ENCODE data around the gene SNAP23. TPM values are rescaled to one million over a fixed set of nuclear protein-coding genes. Genes with fewer than 3 reads are reported as not detected.

The SNAP23 gene
- total RNA-seq, 1 experiment from 2014 or later: 63.2 TPM

DNA sequence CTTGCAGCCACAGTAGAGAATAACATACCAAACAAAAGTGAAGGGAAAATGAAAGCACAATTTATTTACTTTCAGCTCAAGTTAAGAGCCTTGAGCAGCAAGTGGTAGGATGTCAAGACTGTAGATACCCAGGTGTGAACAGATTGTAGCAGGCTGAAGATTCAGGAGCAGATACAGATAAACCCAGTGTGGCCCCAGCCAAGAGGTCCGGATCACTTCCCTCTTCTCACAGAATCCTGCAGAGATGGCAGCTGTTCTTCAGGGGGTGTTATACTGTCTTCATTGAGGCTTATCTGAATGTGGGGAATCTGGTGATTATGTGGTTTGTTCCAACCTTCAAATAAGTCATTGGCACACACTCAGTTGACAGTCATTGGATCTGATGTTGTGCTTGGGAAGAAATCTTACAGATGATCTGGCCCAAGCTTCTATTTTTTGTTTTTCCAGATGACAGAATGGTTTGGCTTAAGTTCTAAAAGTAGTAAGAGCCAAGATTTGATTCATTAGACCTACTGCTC, 82.1 kb downstream of the SNAP23 start:
- TF ChIP-seq, protein P1, sequence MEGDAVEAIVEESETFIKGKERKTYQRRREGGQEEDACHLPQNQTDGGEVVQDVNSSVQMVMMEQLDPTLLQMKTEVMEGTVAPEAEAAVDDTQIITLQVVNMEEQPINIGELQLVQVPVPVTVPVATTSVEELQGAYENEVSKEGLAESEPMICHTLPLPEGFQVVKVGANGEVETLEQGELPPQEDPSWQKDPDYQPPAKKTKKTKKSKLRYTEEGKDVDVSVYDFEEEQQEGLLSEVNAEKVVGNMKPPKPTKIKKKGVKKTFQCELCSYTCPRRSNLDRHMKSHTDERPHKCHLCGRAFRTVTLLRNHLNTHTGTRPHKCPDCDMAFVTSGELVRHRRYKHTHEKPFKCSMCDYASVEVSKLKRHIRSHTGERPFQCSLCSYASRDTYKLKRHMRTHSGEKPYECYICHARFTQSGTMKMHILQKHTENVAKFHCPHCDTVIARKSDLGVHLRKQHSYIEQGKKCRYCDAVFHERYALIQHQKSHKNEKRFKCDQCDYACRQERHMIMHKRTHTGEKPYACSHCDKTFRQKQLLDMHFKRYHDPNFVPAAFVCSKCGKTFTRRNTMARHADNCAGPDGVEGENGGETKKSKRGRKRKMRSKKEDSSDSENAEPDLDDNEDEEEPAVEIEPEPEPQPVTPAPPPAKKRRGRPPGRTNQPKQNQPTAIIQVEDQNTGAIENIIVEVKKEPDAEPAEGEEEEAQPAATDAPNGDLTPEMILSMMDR (conservative IDR thresholded peaks at IDR 0.05): no peak
- no CpG with 5 or more reads among the region's 1 CpG for WGBS (ENCODE audit: extremely low coverage, insufficient read length, low lambda C conversion rate)
- H3K4me1 Mint-ChIP-seq: peaks cover 25 to 26% of the 10 kb centered on the region in 2 experiments

More for the DNA sequence above, 82.1 kb downstream of the SNAP23 start:
- no peak overlapping the region for H3K27ac Mint-ChIP-seq
- Histone ChIP-seq H3K18ac (ENCODE audit: insufficient read length, low read depth, low read length) (no peak overlapping the region), H3K27me3 (ENCODE audit: insufficient read depth, low read length) (peaks cover 7% of the 10 kb centered on the region; the same call in 1 of the 2 replicates), H3K79me1 (ENCODE audit: insufficient read depth, low read depth, low read length, poor library complexity, severe bottlenecking) (no peaks in the 10 kb centered on the region), H2BK12ac (ENCODE audit: insufficient read length, low read depth, low read length) (no peak overlapping the region), H3K4me2 (ENCODE audit: insufficient read depth, insufficient read length, low read length) (no peak overlapping the region), H3K9me3 (ENCODE audit: control insufficient read depth, low read depth, low read length) (no peaks in the 10 kb centered on the region), H3K14ac (ENCODE audit: insufficient read depth, low read length) (no peak overlapping the region), H3T11ph (ENCODE audit: low read length) (no peak overlapping the region), H2BK15ac (ENCODE audit: low read depth, low read length) (no peak overlapping the region), H4K5ac (ENCODE audit: insufficient read length, low read depth, low read length) (no peak overlapping the region), H3K56ac (ENCODE audit: insufficient read length, low read depth, low read length) (no peak overlapping the region), H2BK20ac (ENCODE audit: low read depth, low read length, poor library complexity, severe bottlenecking) (no peak overlapping the region), H4K20me1 (ENCODE audit: control insufficient read depth, insufficient read depth, insufficient read length) (no peaks in the 10 kb centered on the region), H3K23me2 (ENCODE audit: insufficient read length, low read depth, low read length, poor library complexity, severe bottlenecking) (peaks cover 13% of the 10 kb centered on the region), H2AFZ (ENCODE audit: low read length) (no peak overlapping the region), H4K91ac (ENCODE audit: insufficient read length, low read depth, low read length) (no peak overlapping the region), H3K79me2 (ENCODE audit: insufficient read depth, low read length) (no peaks in the 10 kb centered on the region), H3K9ac (ENCODE audit: extremely low read depth, insufficient read length, low read length) (no peak overlapping the region), H3K27ac (ENCODE audit: insufficient read length, low read depth, low read length) (no peak overlapping the region), H3K4ac (ENCODE audit: low read depth, low read length) (no peak overlapping the region), H2BK120ac (ENCODE audit: low read depth, low read length, poor library complexity, severe bottlenecking) (no peak overlapping the region), H3K23ac (ENCODE audit: insufficient read length, low read depth, low read length) (no peak overlapping the region), H2AK5ac (ENCODE audit: insufficient read length, low read length) (no peak overlapping the region), H2BK5ac (ENCODE audit: insufficient read length, low read length) (no peak overlapping the region), H4K8ac (replicated peaks; ENCODE audit: insufficient read length, low read depth, low read length) (no peak overlapping the region), H3K4me1 (ENCODE audit: insufficient read depth, low read length) (no peaks in the 10 kb centered on the region; the same call in 1 of the 2 replicates)
- H3K4me3 Mint-ChIP-seq: no peak overlapping the region
- no peaks in the 10 kb centered on the region for H3K36me3 Mint-ChIP-seq (ENCODE audit: insufficient read depth in 1 of 3, low read depth in 3 of 3)
- H3K27me3 Mint-ChIP-seq (ENCODE audit: low read depth): peaks cover 73% of the 10 kb centered on the region
- DNase-seq: no peak
- 0 out of 5 replicates have a peak, but pooled peaks cover 0 to 2% of the 10 kb centered on the region in 2 experiments for H3K9me3 Mint-ChIP-seq
